Frontal cortex (tissue), 4 donors: ENCODE results near the gene NCKAP5. TPM values are rescaled to one million over a fixed set of nuclear protein-coding genes. Genes with fewer than 3 reads are reported as not detected.
"Not testable (repeated sequence)": the region's sequence is repeated elsewhere in the genome, so short reads cannot be mapped to it uniquely, and the experiment has no call there.

ENCODE experiments used
- DNase-seq, 2 donors: peaks; one replicate each; pipeline ENCODE4 v3.0.0; 2012; ENCODE audit warnings: low spot score in 2 of 2
- FAIRE-seq: peaks from 2 replicates; lab custom pipeline; 2012; peaks lifted over from hg19 to GRCh38; lab: Jason Lieb, UNC
- total RNA-seq: library from RNA; depleted of rRNA; stranded (reverse); fragments of >200 nt; gene quantifications from one replicate; pipeline ENCODE4 v1.2.3, GENCODE V29; 2014
- donor health status: control.
- donor health status: control.
- donor health status: control.

Gene NCKAP5
- total RNA-seq, 1 donor from 2014 or later, result 9.0 TPM

GRCh38 chr2:133476931-133477615 lies 91.2 kb downstream of the NCKAP5 start:
- FAIRE-seq, result no peak
- no peak for DNase-seq

DNA sequence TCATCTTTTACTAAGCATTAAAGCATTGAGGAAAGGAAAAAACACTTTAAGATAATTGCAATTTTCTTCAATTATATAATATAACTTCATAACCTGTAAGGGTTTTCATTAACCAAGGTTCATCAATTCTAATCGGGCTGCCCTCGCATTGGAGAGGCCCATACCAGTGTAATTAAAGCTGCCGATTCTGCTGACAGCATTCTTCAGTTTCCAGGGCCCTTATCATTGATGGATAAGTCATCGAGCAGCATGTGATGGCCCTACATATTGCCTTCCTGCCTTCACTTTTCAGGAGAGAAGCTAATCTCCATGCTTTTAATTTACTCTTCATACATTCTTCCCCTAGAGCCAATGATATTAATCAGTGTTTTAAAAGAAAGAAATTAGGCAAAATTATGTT lies 92.0 kb downstream of the NCKAP5 start:
- no peak for DNase-seq
- FAIRE-seq, result no peak

GRCh38 chr2:133475610-133476009 lies 92.7 kb downstream of the NCKAP5 start:
- DNase-seq (no peak), FAIRE-seq (no peak)

GRCh38 chr2:133470446-133470845 lies 97.8 kb downstream of the NCKAP5 start:
- not testable (repeated sequence) for DNase-seq, FAIRE-seq

GRCh38 chr2:133462811-133463210 lies 105.5 kb downstream of the NCKAP5 start:
- DNase-seq (no peak), FAIRE-seq (no peak)

GRCh38 chr2:133461484-133461883 lies 106.8 kb downstream of the NCKAP5 start:
- DNase-seq (no peak), FAIRE-seq (no peak)

- FAIRE-seq (no peak), DNase-seq (no peak)
Measured at GRCh38 chr2:133459590-133459989, 108.7 kb downstream of the NCKAP5 start.

- FAIRE-seq, result no peak
- DNase-seq, result no peak
Measured at GRCh38 chr2:133458280-133458679, 110.0 kb downstream of the NCKAP5 start.

DNA sequence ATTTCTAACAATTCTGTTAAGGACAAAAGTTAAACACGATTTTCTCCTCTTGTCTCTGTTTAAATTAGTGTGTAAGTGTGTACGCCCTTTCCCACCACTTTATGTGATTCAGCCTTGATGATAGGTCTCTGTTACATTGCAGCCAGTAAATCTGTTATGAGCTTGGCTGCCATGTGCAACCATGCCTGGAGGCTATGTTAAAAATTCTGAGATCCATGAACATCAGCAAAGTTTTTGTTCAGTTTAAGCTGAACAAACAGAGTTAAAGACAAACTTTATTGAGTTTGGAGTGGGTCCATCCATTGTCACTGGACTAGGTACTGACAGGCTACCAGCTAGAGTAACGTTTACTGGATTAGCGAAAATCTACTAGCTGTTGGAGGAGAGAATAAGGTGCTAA lies 110.4 kb downstream of the NCKAP5 start:
- FAIRE-seq (no peak), DNase-seq (no peak)

- DNase-seq (no peak), FAIRE-seq (no peak)
Measured at GRCh38 chr2:133456971-133457370, 111.3 kb downstream of the NCKAP5 start.

DNA sequence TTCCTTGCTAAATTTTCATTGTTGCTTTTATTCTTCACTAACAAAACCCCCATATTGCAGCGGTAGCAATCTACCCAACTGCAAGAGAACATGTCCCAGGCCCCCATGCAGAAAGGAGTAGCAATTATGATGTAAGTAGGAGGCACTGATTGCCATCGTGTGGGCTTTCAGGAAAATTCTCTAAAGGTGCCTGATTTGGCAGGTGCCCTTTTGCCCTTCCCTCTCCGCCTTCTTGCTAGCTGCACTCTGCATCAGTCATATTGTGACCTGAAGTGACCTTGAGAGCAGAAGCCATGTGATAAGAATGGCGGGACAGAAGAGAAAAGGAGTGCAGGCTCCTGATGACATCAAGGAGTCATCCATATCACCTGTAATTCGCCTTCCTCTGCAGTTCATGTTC lies 112.1 kb downstream of the NCKAP5 start:
- FAIRE-seq, result no peak

GRCh38 chr2:133453032-133453431 lies 115.2 kb downstream of the NCKAP5 start:
- no peak for FAIRE-seq
- DNase-seq, result no peak

More for the DNA sequence above, 112.1 kb downstream of the NCKAP5 start:
- DNase-seq, result no peak

DNA sequence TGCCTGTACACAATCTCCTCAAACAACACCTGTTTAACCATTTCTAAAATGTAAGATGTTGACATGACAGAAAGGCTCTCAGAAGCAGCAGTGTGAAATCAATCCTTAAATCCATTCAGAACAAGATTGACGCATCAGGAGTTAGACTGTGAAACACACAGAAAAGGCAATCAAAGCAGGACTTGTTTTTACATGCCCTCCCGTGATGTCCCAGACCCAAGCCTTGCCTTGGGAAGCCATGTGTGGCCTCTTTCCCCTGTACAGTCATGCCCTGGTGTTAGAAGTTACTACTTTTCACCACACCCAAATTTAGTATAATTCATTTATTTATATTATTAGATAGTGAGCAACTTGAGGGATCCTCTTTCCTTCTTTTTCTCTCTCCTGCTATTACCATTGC lies 115.7 kb downstream of the NCKAP5 start:
- no peak for DNase-seq
- FAIRE-seq, result no peak

DNA sequence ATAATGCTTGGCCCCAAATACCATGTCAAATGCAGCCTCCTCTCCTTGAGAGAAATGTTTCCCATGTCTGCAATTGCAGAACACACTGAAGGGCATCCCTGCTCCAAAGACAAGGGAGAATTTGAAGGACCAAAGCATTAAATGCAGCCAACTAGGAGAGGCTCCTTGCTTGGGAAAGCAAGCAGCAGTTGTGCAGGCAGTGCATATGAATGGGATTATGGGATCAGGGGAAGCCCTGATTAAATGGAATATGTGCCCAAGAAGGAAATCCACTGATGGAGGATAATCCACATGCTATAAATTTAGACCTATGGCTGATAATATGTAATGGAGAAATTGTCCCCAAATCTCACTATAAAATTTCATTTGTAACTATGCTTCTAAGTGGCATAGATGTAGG lies 116.1 kb downstream of the NCKAP5 start:
- DNase-seq (no peak), FAIRE-seq (no peak)

- no peak for FAIRE-seq
Measured at GRCh38 chr2:133448195-133448594, 120.1 kb downstream of the NCKAP5 start.

GRCh38 chr2:133447303-133447702 lies 121.0 kb downstream of the NCKAP5 start:
- FAIRE-seq (no peak), DNase-seq (no peak)

More at GRCh38 chr2:133448195-133448594, 120.1 kb downstream of the NCKAP5 start:
- DNase-seq, result no peak

- DNase-seq (no peak), FAIRE-seq (no peak)
Measured at GRCh38 chr2:133444465-133444864, 123.8 kb downstream of the NCKAP5 start.

DNA sequence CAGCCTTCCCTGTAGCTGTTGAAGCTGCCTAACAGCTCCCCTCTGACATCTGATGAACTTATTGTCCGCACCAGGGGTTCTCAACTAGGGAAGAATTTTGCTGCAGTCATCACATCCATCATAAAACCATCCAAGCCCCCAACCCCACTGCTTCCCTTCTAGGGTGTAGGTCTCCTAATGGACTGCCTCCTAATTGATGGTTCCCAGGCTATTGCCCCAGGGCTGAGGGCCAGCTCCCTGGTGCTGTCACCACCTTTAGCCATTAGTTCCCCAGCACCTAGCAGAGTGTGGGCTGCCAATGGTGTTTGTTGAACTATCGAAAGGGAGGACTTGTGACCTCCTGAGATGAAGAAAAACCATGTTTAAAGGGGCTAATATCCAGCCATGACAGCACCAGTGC lies 125.9 kb downstream of the NCKAP5 start:
- DNase-seq (no peak), FAIRE-seq (no peak)

- no peak for FAIRE-seq
Measured at GRCh38 chr2:133439565-133439920, 128.7 kb downstream of the NCKAP5 start.

GRCh38 chr2:133438848-133439564 lies 129.3 kb downstream of the NCKAP5 start:
- no peak for DNase-seq
- FAIRE-seq, result no peak

More at GRCh38 chr2:133439565-133439920, 128.7 kb downstream of the NCKAP5 start:
- no peak for DNase-seq

DNA sequence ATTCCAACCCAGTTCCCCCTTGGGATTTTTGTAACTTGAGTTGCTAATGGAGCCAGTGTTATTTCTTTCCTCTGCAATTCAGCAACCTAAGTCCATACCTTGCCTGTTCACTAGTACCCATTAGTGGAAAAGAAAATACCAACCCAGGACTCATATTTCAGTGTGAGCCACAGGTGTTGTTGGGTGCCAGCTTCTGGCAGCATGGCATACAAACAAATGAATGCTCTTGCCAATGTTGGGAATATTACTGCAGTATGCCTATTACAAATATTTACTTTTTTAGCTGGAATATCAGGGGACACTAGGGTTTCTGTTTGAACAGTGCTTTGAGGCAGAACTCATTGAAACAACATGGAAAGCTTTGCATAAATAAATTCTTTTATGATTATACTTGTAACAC lies 130.2 kb downstream of the NCKAP5 start:
- DNase-seq (no peak), FAIRE-seq (no peak)

GRCh38 chr2:133437492-133437891 lies 130.8 kb downstream of the NCKAP5 start:
- DNase-seq (no peak), FAIRE-seq (no peak)
